ACC112 (cell line): ENCODE data around the gene TMCC1.

Experiments
- H2AFZ ChIP-seq: fragments of 200-600 bp; sonication (generic); one replicate; pipeline ENCODE4 v1.6.0; 2017; ENCODE audit warnings: antibody characterized with exemption, low read length; ENCODE audit not compliant: unreplicated experiment
- H3K27ac ChIP-seq: fragments of 200-600 bp; sonication (generic); 2 replicates; pipeline ENCODE4 v1.5.1; 2014; ENCODE audit warnings: low read depth, mild to moderate bottlenecking, antibody characterized with exemption, low read length, moderate library complexity
- H3K27me3 ChIP-seq: fragments of 200-600 bp; sonication (generic); 2 replicates; pipeline ENCODE4 v1.6.1; 2014; ENCODE audit warnings: mild to moderate bottlenecking, antibody characterized with exemption, low read length, moderate library complexity, mixed read lengths; ENCODE audit not compliant: insufficient read depth
- H3K36me3 ChIP-seq: fragments of 200-600 bp; sonication (generic); 2 replicates; pipeline ENCODE4 v1.6.1; 2016; ENCODE audit warnings: mild to moderate bottlenecking, antibody characterized with exemption, low read length, moderate library complexity, mixed read lengths; ENCODE audit not compliant: insufficient read depth
- H3K4me1 ChIP-seq: fragments of 200-600 bp; sonication (generic); one replicate; pipeline ENCODE4 v1.6.1; 2016; ENCODE audit warnings: low read length, mixed read lengths; ENCODE audit not compliant: insufficient read depth, unreplicated experiment, control insufficient read depth
- H3K4me3 ChIP-seq: fragments of 200-600 bp; sonication (generic); 2 replicates; pipeline ENCODE4 v1.5.1; 2014; ENCODE audit warnings: mild to moderate bottlenecking, low read depth, low read length
- H3K79me2 ChIP-seq: fragments of 200-600 bp; sonication (generic); one replicate; pipeline ENCODE4 v1.6.0; 2016; ENCODE audit warnings: low read length; ENCODE audit not compliant: control insufficient read depth, unreplicated experiment, insufficient read depth

Gene TMCC1

GRCh38 chr3:129603991-129604749 is 289.3 kb downstream of the TMCC1 start:
- peak overlapping the region; percentile 81 for H3K27ac ChIP-seq
- H3K4me3 ChIP-seq, result peak overlapping the region; percentile 92
- peaks cover 69% of the 10 kb centered on the region for H3K79me2 ChIP-seq

DNA sequence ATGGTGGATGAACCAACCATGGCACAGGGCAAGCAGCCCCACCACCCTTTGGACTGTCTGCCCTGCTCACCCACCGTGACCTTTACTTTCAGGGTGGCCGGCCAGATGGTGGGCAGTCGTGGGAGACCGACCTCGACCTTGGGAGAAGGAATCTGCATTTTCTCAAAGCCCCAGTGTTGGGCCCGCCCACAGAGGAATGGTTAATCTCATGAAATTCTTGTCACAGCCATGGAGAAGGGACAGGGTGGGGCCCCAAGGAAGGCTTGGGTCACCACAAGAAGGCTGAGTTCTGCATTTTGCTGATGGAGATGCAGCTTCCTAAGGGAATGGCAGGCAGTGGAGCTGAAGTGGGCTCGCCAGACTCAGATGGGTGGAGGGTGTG is 290.0 kb downstream of the TMCC1 start:
- Histone ChIP-seq H3K4me3 (peak overlapping the region; percentile 92), H3K27me3 (no peaks in the 10 kb centered on the region), H3K4me1 (peaks cover 56% of the 10 kb centered on the region), H3K27ac (peak overlapping the region; percentile 81), H2AFZ (no peak overlapping the region), H3K79me2 (peaks cover 76% of the 10 kb centered on the region), H3K36me3 (no peaks in the 10 kb centered on the region)

More at GRCh38 chr3:129603991-129604749, 289.3 kb downstream of the TMCC1 start:
- H3K36me3 ChIP-seq, result no peaks in the 10 kb centered on the region
- H3K27me3 ChIP-seq, result no peaks in the 10 kb centered on the region
- no peak overlapping the region for H2AFZ ChIP-seq
- peaks cover 52% of the 10 kb centered on the region for H3K4me1 ChIP-seq

- no peaks in the 10 kb centered on the region for H3K27me3 ChIP-seq
- peak overlapping the region; percentile 81 for H3K27ac ChIP-seq
- no peak overlapping the region for H2AFZ ChIP-seq
- peak overlapping the region; percentile 92 for H3K4me3 ChIP-seq
- H3K4me1 ChIP-seq, result peaks cover 58% of the 10 kb centered on the region
- H3K79me2 ChIP-seq, result peaks cover 82% of the 10 kb centered on the region
- no peaks in the 10 kb centered on the region for H3K36me3 ChIP-seq
Measured at GRCh38 chr3:129602730-129603560, 290.6 kb downstream of the TMCC1 start.

- Histone ChIP-seq H3K79me2 (peaks cover 87% of the 10 kb centered on the region), H3K4me1 (peaks cover 60% of the 10 kb centered on the region), H3K36me3 (no peaks in the 10 kb centered on the region), H3K27me3 (no peaks in the 10 kb centered on the region), H3K27ac (no peak overlapping the region), H2AFZ (no peak overlapping the region), H3K4me3 (no peak overlapping the region)
Measured at GRCh38 chr3:129602309-129602708, 291.2 kb downstream of the TMCC1 start.

DNA sequence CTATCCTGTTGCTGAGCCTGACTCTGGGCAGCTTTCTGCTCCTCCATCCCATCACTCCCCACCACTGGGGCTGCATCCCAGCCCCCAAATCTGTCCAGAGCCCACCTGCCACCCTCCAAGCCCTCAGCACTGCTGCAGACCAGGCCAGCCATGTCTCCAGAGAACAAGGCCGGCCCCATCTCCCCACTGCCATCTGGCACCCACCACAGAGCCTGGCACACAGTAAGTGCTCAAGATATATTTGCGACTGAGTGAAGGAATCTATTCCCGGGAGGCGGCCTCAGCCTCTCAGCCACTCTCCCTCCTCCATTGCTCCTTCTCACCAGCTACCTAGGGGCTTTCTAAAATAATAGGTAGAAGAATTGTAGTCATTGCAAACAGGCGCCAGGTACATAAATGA is 291.8 kb downstream of the TMCC1 start:
- Histone ChIP-seq H3K4me3 (no peak overlapping the region), H3K27me3 (no peaks in the 10 kb centered on the region), H2AFZ (no peak overlapping the region), H3K36me3 (no peaks in the 10 kb centered on the region), H3K79me2 (peaks cover 90% of the 10 kb centered on the region), H3K4me1 (peaks cover 64% of the 10 kb centered on the region), H3K27ac (no peak overlapping the region)

- Histone ChIP-seq H3K4me1 (peaks cover 74% of the 10 kb centered on the region), H3K4me3 (no peak overlapping the region), H3K79me2 (peaks cover 87% of the 10 kb centered on the region)
Measured at GRCh38 chr3:129600348-129600747, 293.2 kb downstream of the TMCC1 start.

DNA sequence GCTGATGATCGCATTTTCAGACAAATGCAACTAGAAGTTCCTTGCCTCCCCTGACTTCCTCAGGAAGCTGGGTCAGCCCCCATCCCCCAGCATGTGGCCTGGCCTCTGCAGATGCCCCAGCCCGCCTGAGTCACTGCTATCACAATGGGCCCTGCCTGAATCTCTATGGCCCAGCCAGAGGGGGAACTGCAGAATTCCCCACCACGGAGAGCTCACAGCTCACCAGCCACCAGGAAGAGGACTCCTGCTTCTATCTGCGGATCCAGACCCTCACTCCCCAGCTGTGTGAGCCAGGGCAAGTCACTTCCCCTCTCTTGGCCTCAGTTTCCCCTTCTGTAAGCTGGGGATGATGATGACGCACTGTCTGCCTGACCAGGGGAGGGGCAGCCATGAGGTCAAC is 293.9 kb downstream of the TMCC1 start:
- Histone ChIP-seq H3K79me2 (peaks cover 87% of the 10 kb centered on the region), H3K27ac (peak overlapping the region; percentile 82), H3K4me3 (no peak overlapping the region), H3K4me1 (peaks cover 71% of the 10 kb centered on the region), H3K36me3 (no peaks in the 10 kb centered on the region), H2AFZ (no peak overlapping the region), H3K27me3 (no peaks in the 10 kb centered on the region)

More at GRCh38 chr3:129600348-129600747, 293.2 kb downstream of the TMCC1 start:
- no peak overlapping the region for H2AFZ ChIP-seq
- H3K36me3 ChIP-seq, result no peaks in the 10 kb centered on the region
- no peaks in the 10 kb centered on the region for H3K27me3 ChIP-seq
- H3K27ac ChIP-seq, result peak overlapping the region; percentile 53

DNA sequence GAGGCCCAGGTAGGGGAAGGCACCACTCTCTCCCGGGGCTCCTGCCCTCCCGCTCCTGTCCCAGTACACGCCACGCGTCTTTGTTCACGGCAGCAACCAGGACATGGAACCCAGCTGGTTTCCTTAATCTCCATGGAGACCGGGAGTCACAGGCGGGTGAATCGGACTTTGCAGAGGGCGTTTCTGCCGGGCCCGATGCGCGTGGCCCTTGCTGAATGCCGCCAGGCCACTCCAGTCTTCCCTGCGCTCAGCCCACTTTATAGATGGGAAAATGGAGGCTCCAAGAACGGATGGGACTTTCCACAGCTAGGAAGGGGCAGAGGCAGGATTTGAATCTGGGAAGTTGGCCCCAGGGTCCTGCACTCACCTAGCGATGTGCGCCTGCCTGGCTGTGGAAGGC is 294.4 kb downstream of the TMCC1 start:
- Histone ChIP-seq H3K4me1 (peaks cover 66% of the 10 kb centered on the region), H3K79me2 (peaks cover 87% of the 10 kb centered on the region), H2AFZ (no peak overlapping the region), H3K4me3 (no peak overlapping the region), H3K27me3 (no peaks in the 10 kb centered on the region), H3K36me3 (no peaks in the 10 kb centered on the region), H3K27ac (peak overlapping the region; percentile 82)

- H3K4me1 ChIP-seq, result peaks cover 63% of the 10 kb centered on the region
Measured at GRCh38 chr3:129598484-129598883, 295.0 kb downstream of the TMCC1 start.

GRCh38 chr3:129598000-129598381 is 295.5 kb downstream of the TMCC1 start:
- Histone ChIP-seq H3K4me3 (peak overlapping the region; percentile 52; the same call in 1 of the 2 replicates), H3K27me3 (no peaks in the 10 kb centered on the region), H3K36me3 (no peaks in the 10 kb centered on the region), H3K79me2 (peaks cover 87% of the 10 kb centered on the region), H2AFZ (peak overlapping the region; percentile 9), H3K27ac (peak overlapping the region; percentile 82), H3K4me1 (peaks cover 64% of the 10 kb centered on the region)

More at GRCh38 chr3:129598484-129598883, 295.0 kb downstream of the TMCC1 start:
- no peaks in the 10 kb centered on the region for H3K27me3 ChIP-seq
- H3K79me2 ChIP-seq, result peaks cover 87% of the 10 kb centered on the region
- H3K36me3 ChIP-seq, result no peaks in the 10 kb centered on the region
- H2AFZ ChIP-seq, result no peak overlapping the region
- H3K27ac ChIP-seq, result peak overlapping the region; percentile 82
- no peak overlapping the region for H3K4me3 ChIP-seq
